ENCODE results near the gene ATP8A2.

DNA sequence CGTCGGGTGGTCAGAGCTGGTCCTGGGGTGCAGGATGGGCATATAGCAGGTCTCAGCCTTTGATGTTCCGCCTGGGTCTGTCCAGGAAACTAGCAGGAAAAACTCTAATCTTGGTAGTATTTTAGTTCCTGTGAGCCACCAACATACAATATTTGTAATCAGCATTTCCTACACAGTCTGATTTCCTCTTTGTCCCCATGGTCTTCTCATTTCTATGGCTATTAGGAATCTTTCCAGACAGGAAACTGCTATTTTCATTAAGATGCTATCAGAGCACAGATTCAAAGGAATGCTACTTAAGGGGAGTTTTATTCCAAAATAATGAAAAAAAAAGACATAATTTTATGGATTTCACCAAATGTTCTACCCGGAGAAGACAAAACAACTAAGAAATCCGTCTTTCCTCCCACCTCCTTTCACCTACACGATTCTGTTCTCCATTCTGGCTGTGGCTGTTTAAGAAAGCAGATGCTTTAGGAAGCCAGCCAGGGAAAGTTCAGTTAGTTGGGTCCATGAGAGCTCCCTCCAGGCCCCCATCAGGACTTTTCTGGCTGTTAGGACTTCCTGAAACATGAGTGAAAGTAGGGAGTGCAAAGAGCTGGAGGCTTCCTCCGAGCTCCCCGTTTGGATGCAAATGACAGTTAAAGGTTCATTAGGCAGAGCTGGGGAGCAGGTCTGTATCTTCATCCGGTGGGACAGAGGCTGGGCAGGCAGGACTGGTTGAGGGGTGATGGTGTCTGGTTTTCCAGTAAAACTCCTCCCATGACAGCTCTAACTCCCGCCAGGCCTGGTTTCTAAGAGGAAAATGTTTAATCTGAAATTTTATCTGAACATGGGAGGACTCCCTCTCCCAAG lies 643.7 kb downstream of the ATP8A2 start:
- TF ChIP-seq, protein P1, sequence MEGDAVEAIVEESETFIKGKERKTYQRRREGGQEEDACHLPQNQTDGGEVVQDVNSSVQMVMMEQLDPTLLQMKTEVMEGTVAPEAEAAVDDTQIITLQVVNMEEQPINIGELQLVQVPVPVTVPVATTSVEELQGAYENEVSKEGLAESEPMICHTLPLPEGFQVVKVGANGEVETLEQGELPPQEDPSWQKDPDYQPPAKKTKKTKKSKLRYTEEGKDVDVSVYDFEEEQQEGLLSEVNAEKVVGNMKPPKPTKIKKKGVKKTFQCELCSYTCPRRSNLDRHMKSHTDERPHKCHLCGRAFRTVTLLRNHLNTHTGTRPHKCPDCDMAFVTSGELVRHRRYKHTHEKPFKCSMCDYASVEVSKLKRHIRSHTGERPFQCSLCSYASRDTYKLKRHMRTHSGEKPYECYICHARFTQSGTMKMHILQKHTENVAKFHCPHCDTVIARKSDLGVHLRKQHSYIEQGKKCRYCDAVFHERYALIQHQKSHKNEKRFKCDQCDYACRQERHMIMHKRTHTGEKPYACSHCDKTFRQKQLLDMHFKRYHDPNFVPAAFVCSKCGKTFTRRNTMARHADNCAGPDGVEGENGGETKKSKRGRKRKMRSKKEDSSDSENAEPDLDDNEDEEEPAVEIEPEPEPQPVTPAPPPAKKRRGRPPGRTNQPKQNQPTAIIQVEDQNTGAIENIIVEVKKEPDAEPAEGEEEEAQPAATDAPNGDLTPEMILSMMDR (IDR thresholded peaks at IDR 0.05; ENCODE audit: insufficient read depth, low read depth, low read length): no peak
- no peak for TF ChIP-seq EZH2 (IDR thresholded peaks at IDR 0.05; ENCODE audit: insufficient read depth, low read length)

All from astrocyte (in vitro differentiated cells and primary cell).